K562 (cell line): ENCODE results near the gene ANKRD13D. TPM values are rescaled to one million over a fixed set of nuclear protein-coding genes. Genes with fewer than 3 reads are reported as not detected.

Experiments
- ARHGAP35 ChIP-seq: fragments of 450-650 bp; IDR thresholded peaks from 2 replicates; pipeline ENCODE4 v1.6.1; 2018; ENCODE audit not compliant: partially characterized antibody
- ARID1B ChIP-seq: fragments of 450-650 bp; IDR thresholded peaks from 2 replicates; pipeline ENCODE4 v1.6.1; 2016; ENCODE audit warnings: antibody characterized with exemption, mild to moderate bottlenecking, inconsistent platforms
- CBFB ChIP-seq: sonication (generic); formaldehyde crosslinking; IDR thresholded peaks from 2 replicates; pipeline ENCODE4 v1.4.0; 2020; ENCODE audit warnings: mild to moderate bottlenecking, missing genetic modification reagents
- COPS2 ChIP-seq: fragments of 450-650 bp; conservative IDR thresholded peaks from 2 replicates; pipeline ENCODE4 v1.6.1; 2016; ENCODE audit warnings: mild to moderate bottlenecking, moderate library complexity
- CREB1 ChIP-seq, 2 experiments: sonication (generic) in 1 of 2; formaldehyde crosslinking in 1 of 2; IDR thresholded peaks; 2 replicates each; pipeline versions ENCODE4 v1.6.1 to v1.8.0; 2012 to 2022; ENCODE audit warnings: inconsistent platforms in 1 of 2, mild to moderate bottlenecking in 1 of 2, missing genetic modification reagents in 1 of 2, moderate library complexity in 1 of 2
- CREM ChIP-seq: IDR thresholded peaks from 2 replicates; pipeline ENCODE4 v1.6.1; 2014; ENCODE audit warnings: antibody characterized with exemption, low read depth
- EP300 ChIP-seq: IDR thresholded peaks from 2 replicates; pipeline ENCODE4 v1.6.1; 2012; ENCODE audit warnings: low read length, improper control_type of control experiment
- ERF ChIP-seq: fragments of 450-650 bp; formaldehyde crosslinking; IDR thresholded peaks from 2 replicates; pipeline ENCODE4 v1.4.0; 2020; ENCODE audit warnings: mild to moderate bottlenecking, mixed read lengths
- FOSL1 ChIP-seq: fragments of 200-800 bp; sonication (Bioruptor generic); conservative IDR thresholded peaks from 2 replicates; pipeline ENCODE4 v1.6.1; 2016; ENCODE audit warnings: missing genetic modification characterization, missing compliant biosample characterization
- GABPA ChIP-seq: fragments of 200-800 bp; sonication (Bioruptor generic); conservative IDR thresholded peaks from 2 replicates; pipeline ENCODE4 v1.6.1; 2016; ENCODE audit warnings: low read depth, missing genetic modification characterization, missing compliant biosample characterization
- KDM5B ChIP-seq: fragments of 200-600 bp; sonication (generic); IDR thresholded peaks from 2 replicates; pipeline ENCODE4 v1.6.1; 2012; ENCODE audit warnings: low read depth, mild to moderate bottlenecking, moderate library complexity, low read length, control low read depth, inconsistent platforms; ENCODE audit not compliant: insufficient replicate concordance
- MCM5 ChIP-seq: fragments of 450-650 bp; IDR thresholded peaks from 2 replicates; pipeline ENCODE4 v1.6.1; 2016; ENCODE audit warnings: low read depth
- MTA2 ChIP-seq: fragments of 450-650 bp; IDR thresholded peaks from 2 replicates; pipeline ENCODE4 v1.6.1; 2016; ENCODE audit warnings: low read depth
- NFE2L1 ChIP-seq: fragments of 450-650 bp; IDR thresholded peaks from 2 replicates; pipeline ENCODE4 v1.6.1; 2016; ENCODE audit warnings: missing genetic modification characterization, low read depth, mild to moderate bottlenecking, missing compliant biosample characterization, moderate library complexity, borderline replicate concordance
- NKRF ChIP-seq: fragments of 450-650 bp; IDR thresholded peaks from 2 replicates; pipeline ENCODE4 v1.6.1; 2016; ENCODE audit warnings: borderline replicate concordance
- NRF1 ChIP-seq, 2 experiments: fragments of 450-650 bp; IDR thresholded peaks in 1 of 2; conservative IDR thresholded peaks in 1 of 2; 2 replicates each; pipeline ENCODE4 v1.6.1; 2014; ENCODE audit warnings: mild to moderate bottlenecking in 2 of 2
- RAD21 ChIP-seq, 2 experiments: fragments of 250-450 bp in 1 of 2; fragments of 450-650 bp in 1 of 2; sonication (Bioruptor Pico) in 1 of 2; formaldehyde crosslinking in 1 of 2; IDR thresholded peaks in 1 of 2; conservative IDR thresholded peaks in 1 of 2; 2 replicates each; pipeline versions ENCODE4 v1.4.0 to v1.8.0; 2020 to 2022; ENCODE audit warnings: mild to moderate bottlenecking in 2 of 2, moderate library complexity in 1 of 2
- RBM25 ChIP-seq: fragments of 200-400 bp; formaldehyde crosslinking; IDR thresholded peaks from 2 replicates; pipeline ENCODE4 v1.6.1; 2018; ENCODE audit warnings: low read length, low read depth, moderate library complexity; ENCODE audit not compliant: severe bottlenecking
- SIRT6 ChIP-seq: IDR thresholded peaks from one replicate; pipeline ENCODE4 v1.6.1; 2012; ENCODE audit warnings: low read depth, mild to moderate bottlenecking, control low read depth, inconsistent platforms, low read length, moderate library complexity
- SMAD4 ChIP-seq: fragments of 250-450 bp; sonication (Bioruptor Pico); conservative IDR thresholded peaks from 2 replicates; pipeline ENCODE4 v1.8.0; 2021; ENCODE audit warnings: inconsistent platforms, mild to moderate bottlenecking, moderate library complexity
- polyA plus RNA-seq, 8 experiments: library from polyadenylated mRNA; depleted of rRNA in 4 of 8; stranded (reverse) in 5 of 8; unstranded in 3 of 8; fragments of >200 nt; fragmentation: Nextera tagmentation in 2 of 8; fragmentation: Illumina TruSeq in 1 of 8; extraction: Ambion mirVana in 2 of 8; extraction: Trizol in 1 of 8; gene quantifications; 2 replicates each; pipeline versions ENCODE4 v1.2.1 to v1.2.3, GENCODE V29; 2011 to 2014; ENCODE audit warnings: inconsistent platforms in 1 of 8, missing spikeins in 1 of 8
- total RNA-seq, 7 experiments: library from RNA; depleted of rRNA in 6 of 7; stranded (reverse); fragments of >200 nt in 6 of 7; fragmentation: Illumina TruSeq in 2 of 7; extraction: Trizol in 2 of 7; gene quantifications; 2 replicates each; pipeline versions ENCODE4 v1.2.1 to v1.2.3, GENCODE V29; 2011 to 2021; ENCODE audit warnings: low replicate concordance in 1 of 7
- TF ChIP-seq, protein P1 (sequence below): fragments of 450-650 bp; formaldehyde crosslinking; conservative IDR thresholded peaks from 2 replicates; pipeline ENCODE4 v1.4.0; 2022; ENCODE audit warnings: mild to moderate bottlenecking, missing genetic modification characterization
- TF ChIP-seq, protein P2 (sequence below), 2 experiments: IDR thresholded peaks; 2 replicates each; pipeline ENCODE4 v1.6.1; 2012; ENCODE audit warnings: improper control_type of control experiment in 2 of 2, low read depth in 2 of 2, low read length in 2 of 2, borderline replicate concordance in 1 of 2

ANKRD13D gene
- total and polyA plus RNA-seq, 9 of the 15 experiments (the other 6 are each of a cell fraction or from before 2014, with no cell fraction given): 0.94 to 40.9 (median 22.4) TPM

GRCh38 chr11:67312187-67313021, 23.3 kb downstream of the ANKRD13D start (continued):
- TF ChIP-seq NRF1 (conservative IDR thresholded peaks at IDR 0.05 in 1 of 2, IDR thresholded peaks at IDR 0.05 in 1 of 2) (peak; percentile 32 to 54; a peak in 3 of 4 replicates), CBFB (CRISPR knock-in tag) (no peak), RAD21 (CRISPR knock-in tag; conservative IDR thresholded peaks at IDR 0.05 in 1 of 2, IDR thresholded peaks at IDR 0.05 in 1 of 2) (no peak), COPS2 (no peak), MTA2 (no peak), NFE2L1 (no peak), CREB1 (IDR thresholded peaks at IDR 0.05) (peak; percentile 5; the same call in 1 of the 2 replicates), CREB1 (CRISPR knock-in tag; IDR thresholded peaks at IDR 0.05) (no peak), ARHGAP35 (no peak), MCM5 (no peak), ARID1B (peak; percentile 86), GABPA (tag) (peak; percentile 77), NKRF (no peak), EP300 (peak; percentile 60; the same call in 1 of the 2 replicates), RBM25 (no peak), FOSL1 (tag) (peak; percentile 43; the same call in 1 of the 2 replicates), CREM (peak; percentile 72), SIRT6 (no peak), SMAD4 (CRISPR knock-in tag) (peak; percentile 78), ERF (CRISPR knock-in tag) (no peak), KDM5B (peak; percentile 55)
- TF ChIP-seq, protein P1, sequence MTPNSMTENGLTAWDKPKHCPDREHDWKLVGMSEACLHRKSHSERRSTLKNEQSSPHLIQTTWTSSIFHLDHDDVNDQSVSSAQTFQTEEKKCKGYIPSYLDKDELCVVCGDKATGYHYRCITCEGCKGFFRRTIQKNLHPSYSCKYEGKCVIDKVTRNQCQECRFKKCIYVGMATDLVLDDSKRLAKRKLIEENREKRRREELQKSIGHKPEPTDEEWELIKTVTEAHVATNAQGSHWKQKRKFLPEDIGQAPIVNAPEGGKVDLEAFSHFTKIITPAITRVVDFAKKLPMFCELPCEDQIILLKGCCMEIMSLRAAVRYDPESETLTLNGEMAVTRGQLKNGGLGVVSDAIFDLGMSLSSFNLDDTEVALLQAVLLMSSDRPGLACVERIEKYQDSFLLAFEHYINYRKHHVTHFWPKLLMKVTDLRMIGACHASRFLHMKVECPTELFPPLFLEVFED (CRISPR knock-in tag): no peak
- TF ChIP-seq, protein P2, sequence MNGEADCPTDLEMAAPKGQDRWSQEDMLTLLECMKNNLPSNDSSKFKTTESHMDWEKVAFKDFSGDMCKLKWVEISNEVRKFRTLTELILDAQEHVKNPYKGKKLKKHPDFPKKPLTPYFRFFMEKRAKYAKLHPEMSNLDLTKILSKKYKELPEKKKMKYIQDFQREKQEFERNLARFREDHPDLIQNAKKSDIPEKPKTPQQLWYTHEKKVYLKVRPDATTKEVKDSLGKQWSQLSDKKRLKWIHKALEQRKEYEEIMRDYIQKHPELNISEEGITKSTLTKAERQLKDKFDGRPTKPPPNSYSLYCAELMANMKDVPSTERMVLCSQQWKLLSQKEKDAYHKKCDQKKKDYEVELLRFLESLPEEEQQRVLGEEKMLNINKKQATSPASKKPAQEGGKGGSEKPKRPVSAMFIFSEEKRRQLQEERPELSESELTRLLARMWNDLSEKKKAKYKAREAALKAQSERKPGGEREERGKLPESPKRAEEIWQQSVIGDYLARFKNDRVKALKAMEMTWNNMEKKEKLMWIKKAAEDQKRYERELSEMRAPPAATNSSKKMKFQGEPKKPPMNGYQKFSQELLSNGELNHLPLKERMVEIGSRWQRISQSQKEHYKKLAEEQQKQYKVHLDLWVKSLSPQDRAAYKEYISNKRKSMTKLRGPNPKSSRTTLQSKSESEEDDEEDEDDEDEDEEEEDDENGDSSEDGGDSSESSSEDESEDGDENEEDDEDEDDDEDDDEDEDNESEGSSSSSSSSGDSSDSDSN (IDR thresholded peaks at IDR 0.05; ENCODE audit: borderline replicate concordance in 1 of 2, low read depth in 2 of 2, low read length in 2 of 2): 0 out of 4 replicates have a peak, but pooled peaks of 1 of the 2 experiments have one; percentile 58
